ENCODE data around the gene PRKAG1.

DNA sequence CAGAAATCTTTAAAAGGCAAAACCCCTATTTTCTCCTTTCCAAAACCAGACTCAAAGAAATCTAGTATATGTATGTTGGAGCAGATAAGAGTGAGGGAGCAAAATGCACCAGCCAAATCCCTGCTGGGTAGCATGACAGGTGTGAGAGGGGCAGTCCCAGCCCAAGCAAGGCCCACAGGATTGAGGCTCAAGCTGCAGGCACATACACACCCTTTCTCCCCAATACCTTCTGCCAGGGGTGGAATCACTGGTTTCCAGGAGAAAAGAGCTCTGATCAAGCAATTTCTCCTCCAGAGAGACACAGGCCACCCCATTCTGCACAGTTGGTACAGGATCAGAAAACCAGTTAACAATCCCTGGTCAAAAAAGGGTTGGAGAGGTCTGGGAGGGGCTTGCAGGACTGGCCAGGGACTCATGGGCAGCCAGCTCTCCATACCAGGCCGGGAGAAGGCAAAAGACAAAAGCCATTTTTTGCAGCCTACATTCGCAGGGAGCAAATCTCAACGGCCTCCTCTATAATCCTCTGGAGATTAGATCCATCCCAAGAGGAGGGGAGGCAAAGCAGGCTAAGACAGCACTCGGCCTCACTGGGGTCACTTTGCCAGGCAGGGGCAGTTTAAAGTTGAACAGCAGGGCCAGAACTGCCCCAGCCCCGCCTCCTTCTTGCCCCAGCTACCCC lies 39.9 kb upstream of the PRKAG1 start:
- no peak for TF ChIP-seq POLR2A (IDR thresholded peaks at IDR 0.05)
- TF ChIP-seq, protein P1, sequence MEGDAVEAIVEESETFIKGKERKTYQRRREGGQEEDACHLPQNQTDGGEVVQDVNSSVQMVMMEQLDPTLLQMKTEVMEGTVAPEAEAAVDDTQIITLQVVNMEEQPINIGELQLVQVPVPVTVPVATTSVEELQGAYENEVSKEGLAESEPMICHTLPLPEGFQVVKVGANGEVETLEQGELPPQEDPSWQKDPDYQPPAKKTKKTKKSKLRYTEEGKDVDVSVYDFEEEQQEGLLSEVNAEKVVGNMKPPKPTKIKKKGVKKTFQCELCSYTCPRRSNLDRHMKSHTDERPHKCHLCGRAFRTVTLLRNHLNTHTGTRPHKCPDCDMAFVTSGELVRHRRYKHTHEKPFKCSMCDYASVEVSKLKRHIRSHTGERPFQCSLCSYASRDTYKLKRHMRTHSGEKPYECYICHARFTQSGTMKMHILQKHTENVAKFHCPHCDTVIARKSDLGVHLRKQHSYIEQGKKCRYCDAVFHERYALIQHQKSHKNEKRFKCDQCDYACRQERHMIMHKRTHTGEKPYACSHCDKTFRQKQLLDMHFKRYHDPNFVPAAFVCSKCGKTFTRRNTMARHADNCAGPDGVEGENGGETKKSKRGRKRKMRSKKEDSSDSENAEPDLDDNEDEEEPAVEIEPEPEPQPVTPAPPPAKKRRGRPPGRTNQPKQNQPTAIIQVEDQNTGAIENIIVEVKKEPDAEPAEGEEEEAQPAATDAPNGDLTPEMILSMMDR (IDR thresholded peaks at IDR 0.05), result no peak

All from adrenal gland (tissue), 5 donors.